GM18909 (cell line): ENCODE results near the gene TSFM.

ENCODE experiments used
- ATAC-seq: cut with Tn5 transposase; IDR thresholded peaks from one replicate; pipeline ENCODE4 v1.9.1; 2021; ENCODE audit warnings: mild to moderate bottlenecking; ENCODE audit not compliant: unreplicated experiment, poor library complexity

TSFM gene

DNA sequence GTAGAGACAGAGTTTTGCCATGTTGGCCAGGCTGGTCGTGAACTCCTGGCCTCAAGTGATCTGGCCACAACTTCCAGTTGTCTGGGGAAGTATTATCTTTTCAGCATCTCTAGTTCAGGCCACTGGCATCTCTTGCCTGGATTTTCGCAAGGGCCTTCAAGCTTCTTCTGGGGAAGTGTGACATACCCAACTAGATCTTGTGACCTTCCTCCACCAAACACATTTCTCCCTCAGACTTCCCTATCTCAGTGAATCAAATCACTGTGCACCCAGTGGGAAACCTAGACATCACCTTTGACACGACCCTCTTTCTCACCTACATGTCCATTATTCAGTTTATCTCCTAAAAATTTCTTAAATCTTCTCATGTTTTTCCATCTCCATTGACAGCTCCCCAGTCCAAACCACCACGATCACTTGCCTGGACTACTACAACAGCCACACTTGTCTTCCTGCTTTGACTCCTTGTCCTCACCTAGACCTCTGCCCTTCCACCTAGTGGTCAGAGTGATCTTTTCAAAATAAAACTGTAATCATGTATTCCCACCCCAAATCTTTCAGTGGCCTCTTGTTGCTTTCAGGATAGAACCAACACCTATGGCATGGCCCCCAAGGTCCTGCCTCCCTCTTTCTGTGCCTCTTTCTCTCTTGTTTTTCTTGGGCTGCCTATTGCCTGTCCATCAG, 6.9 kb upstream of the TSFM start:
- ATAC-seq: no peak

DNA sequence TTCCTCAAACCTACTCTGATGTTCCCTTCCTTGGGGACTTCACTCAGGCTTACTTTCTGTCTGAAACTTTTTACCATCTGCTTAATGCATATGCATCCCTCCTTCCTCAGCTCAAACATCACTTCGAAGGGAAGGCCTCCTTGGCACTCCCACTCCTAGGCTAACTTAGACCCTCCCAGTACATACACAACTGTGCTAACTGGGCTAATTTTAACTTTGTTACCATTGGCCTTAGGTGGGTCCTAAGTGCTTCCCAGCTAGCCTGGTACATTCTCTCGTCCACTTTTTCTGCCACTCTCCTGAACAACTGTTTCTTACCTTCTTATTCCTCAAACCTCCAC, 6.4 kb upstream of the TSFM start:
- ATAC-seq: no peak

DNA sequence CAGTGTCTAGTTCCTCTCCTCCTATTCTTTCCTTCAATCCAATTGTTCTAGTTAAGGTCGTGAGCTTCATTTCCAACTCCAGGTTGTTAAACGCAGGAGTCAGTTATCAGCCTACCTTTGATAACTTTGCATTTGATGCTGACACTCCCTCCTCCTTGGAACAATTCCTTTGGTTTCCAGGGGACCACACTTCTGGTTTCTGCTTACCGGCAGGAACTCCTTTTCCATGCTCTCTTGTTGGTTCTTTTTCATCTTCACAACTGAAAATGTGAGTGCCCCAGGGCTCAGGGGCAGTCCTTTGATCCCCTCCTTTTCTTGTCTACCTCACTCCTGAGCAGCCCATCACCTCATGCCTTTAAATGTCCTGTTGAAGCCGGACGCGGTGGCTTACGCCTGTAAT, 5.2 kb upstream of the TSFM start:
- no peak for ATAC-seq

DNA sequence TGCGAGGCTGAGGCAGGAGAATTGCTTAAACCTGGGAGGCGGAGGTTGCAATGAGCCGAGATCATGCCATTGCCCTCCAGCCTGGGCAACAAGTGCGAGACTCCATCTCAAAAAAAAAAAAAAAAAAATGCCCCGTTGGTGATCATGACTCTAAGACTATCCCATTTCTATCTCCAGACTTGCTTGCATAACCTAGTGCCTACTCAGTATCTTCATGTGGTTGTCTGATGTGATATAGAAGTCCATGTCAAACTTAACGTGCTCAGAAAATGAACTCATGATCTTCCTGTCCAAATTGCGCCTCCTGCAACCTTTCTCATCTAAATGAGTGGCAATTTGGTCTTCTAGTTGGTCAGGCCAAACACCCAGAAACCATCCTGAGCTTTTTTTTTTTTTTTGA, 4.7 kb upstream of the TSFM start:
- ATAC-seq: no peak

DNA sequence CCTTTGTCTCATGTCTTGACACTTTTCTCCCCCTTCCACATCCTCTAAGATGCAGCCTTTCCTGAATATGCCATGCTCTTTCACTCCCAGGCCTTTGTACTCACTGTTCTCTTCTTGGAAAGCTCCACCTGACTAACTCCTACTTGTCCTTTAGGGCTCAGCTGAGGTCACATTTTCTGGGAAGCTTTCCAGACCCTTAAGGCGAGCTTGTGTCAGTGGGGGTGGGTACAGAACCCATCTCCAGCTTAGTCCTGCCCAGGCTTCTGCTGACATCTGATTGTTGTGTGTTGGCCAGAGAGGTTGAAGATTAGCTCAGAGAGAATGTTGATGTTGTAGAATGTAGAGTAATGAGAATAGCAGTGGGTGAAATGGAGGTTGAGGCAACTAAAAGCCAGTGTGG, 2.9 kb upstream of the TSFM start:
- no peak for ATAC-seq

DNA sequence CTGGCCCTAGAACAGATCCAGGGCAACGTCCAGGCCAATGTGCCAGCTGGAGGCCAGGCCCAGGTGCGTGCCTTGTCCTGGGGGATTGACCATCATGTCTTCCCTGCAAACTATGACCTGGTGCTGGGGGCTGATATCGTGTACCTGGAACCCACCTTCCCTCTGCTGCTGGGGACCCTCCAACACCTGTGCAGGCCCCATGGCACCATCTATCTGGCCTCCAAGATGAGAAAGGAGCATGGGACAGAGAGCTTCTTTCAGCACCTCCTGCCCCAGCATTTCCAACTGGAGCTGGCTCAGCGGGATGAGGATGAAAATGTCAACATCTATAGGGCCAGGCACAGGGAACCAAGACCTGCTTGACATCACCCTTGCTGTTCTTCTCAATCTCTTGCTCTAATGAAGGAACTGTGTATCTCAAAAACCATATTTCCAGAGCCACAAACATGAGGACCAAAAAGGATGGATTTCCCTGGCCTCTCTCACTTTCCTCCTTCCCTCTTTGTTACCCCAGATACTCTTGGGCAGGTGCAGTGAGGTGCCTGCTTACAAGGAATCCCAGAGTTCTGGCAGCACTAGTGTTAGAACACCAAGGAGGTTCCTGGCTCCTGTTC, 2.2 kb upstream of the TSFM start:
- no peak for ATAC-seq

DNA sequence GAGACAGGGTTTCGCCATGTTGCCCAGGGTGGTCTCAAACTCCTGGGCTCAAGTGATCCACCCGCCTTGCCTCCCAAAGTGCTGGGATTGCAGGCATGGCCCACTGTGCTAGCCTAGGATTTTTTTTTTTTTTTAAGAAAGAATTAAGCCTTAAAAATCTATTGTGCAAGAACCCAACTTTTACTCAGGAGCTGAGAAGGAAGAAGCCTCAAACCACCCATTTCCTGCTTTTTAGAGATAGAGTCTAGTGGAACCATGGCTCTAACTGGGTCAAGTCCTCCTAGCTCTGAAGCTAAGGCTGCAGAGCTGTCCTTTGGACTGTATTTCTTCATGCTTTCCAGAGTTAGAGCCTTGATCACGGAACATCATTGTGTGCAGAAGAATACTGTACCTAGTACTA, 1.3 kb upstream of the TSFM start:
- no peak for ATAC-seq

DNA sequence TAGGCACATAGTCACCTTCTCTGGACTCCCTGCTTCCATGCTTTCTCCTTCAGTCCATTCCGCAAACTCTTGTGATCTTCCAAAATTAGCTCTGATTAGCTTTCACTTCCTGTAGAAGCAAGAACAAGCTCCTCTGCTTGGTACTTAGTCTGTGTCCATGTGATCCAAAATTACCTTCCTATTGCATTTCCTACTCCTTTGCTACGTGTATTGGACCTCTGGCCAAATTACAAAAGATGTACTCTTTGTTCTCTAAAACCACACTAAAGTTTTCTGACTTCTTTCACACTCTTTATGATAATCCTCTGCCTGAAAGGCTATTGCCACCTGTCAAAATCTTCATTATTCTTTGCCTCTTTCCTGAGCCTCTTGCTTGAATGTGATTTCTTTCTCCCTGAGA, 786 bp upstream of the TSFM start:
- ATAC-seq: no peak

DNA sequence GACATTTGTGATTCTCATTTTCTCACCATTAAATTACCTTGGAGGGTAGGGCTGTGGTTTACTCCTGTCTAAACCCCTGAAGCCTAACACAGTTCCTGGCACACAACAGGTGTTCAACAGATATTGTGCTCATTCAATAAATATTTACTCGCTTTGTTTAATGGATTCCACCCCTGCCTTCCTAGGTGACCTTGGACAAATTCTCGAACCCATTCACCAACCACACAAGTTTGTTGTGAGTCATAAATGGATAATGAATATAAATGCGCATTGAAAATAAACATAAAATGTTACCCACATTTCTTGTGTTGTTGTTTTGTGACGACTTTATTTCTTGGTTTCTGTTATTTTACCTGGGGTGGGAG, 362 bp upstream of the TSFM start:
- ATAC-seq: no peak

DNA sequence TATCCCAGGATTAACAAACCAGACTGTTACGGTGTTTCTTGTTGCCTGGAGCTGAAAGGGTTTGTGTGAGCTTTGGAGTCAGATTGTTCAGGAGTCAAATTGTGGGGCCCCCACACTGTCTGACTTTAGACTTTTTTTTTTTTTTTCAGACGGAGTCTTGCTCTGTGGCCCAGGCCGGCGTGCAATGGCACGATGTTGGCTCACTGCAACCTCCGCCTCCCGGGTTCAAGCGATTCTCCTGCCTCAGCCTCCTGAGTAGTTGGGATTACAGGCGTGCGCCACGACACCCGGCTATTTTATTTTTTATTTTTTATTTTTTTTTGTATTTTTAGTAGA, 847 bp downstream of the TSFM start:
- ATAC-seq: no peak

DNA sequence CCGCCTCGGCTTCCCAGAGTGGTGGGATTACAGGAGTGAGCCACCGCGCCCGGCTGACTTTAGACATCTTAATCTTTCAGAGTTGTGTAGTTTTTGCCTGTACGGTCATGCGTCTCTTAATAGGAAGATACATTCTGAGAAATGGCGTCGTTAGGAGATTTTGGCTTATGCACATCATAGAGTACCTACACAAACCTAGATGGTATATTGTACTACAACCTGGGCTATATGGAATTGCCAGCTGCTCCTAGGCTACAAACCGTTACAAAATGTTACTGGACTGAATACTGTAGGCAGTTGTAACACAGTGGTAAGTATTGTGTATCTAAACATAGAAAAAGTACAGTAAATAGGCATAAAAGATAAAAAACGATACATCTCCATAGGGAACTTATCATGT, 1.3 kb downstream of the TSFM start:
- ATAC-seq: no peak

DNA sequence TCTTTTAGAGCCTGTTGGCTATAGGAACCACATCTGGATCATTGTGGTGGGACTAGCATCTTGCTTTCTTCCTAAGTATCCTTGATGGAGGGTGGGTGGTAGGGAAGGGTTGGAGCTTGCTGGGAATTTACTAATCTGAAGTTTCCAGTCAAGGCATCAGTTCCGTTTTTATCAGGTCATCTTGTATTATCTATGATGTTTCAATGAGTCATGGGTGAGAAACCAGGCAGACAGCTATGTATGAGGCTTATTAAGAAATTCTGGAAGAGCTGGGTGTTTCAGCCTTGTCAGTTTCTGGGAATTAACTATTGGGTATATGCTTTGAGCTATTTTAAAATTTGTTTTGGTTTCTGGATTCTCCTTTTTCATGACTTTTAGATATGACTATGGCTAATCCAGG, 11.3 kb downstream of the TSFM start:
- no peak for ATAC-seq

DNA sequence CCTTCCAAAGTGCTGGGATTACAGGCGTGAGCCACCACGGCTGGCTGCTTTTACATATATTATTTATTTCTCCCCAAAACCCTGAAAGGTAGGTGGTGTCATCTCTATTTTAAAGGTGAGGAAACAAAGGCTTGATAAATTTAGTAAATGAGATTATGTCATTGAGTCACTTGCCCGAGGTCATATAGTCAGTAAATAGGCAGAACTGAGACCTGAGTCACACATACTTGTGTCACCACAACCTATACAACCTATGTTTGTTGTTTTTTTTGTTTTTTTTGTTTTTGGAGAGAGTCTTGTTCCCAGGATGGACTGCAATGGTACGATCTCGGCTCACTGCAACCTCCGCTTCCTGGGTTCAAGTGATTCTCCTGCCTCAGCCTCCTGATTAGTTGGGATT, 12.8 kb downstream of the TSFM start:
- no peak for ATAC-seq

DNA sequence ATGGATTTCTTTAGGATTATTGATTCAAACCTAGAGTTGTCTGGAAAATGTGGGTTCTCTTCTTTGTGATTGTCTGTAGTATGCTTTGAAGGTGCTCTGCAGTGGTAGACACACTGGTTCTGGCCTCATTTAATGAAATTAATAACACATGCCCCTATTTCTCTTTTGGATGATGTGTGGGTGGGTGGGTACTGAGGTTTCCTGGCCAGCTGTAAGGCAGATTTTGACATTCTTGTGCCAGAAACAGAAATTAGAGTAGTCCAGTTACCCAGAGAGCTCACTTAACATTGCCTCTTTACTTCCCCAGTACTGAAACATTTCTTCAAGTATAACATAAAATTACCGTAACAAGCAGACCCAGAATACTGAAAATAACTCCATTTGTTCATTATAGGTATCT, 14.4 kb downstream of the TSFM start:
- ATAC-seq: no peak

DNA sequence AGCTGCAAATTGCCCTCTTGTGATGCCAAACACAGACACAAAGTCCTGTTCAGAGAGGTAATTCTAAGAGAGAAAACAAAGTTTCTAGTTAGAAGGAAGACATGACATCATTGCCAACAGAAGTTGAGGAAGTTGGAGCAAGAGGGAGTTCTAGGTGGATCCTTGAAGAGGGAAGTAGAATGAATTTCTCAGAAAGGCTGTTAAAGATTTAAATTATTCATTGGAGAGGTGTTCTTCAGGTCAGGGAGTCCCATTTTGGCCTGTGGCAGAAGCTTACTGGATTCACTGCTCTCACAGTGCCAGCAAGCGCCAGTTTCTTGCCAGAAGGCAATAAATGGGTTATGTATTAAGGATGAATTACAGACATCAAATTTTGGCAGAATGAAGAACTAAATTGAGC, 15.3 kb downstream of the TSFM start:
- no peak for ATAC-seq

DNA sequence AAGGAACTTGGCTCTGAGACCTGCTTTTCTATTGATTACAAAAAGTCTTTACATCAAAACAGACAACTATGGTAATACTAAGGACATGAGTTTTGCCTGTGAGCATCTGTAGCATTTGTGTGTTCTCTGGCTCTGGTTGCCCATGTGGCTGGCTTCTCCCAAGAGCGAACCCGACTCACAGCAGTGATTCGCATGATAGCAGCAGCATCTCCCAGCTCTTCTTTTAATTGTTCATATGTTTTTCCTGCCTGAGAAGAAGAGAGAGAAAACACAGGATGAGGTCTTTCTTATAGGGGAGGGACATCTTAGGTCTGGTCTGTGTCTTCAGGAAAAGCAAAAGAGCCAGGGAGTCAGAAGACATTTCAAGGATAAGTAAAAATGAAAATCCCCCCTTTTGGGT, 18.4 kb downstream of the TSFM start:
- no peak for ATAC-seq

DNA sequence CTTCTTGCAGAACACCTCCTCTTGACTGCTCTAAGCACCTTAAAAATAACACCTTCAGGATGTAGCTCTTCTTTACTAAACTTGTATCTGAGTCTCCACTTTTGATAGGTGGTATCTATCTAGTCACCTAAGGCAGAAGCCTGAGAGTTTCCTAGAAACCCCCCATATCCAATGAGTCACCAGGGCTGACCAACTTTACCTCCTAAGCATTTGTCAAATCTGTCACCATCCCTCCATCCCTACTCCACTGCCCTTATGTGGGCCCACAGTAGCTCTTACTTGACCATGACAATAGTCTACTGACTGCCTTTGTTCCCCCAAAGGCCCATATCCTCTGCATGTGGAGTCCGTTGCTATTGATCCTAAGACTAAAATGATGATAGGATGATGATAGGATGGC, 20.0 kb downstream of the TSFM start:
- no peak for ATAC-seq

DNA sequence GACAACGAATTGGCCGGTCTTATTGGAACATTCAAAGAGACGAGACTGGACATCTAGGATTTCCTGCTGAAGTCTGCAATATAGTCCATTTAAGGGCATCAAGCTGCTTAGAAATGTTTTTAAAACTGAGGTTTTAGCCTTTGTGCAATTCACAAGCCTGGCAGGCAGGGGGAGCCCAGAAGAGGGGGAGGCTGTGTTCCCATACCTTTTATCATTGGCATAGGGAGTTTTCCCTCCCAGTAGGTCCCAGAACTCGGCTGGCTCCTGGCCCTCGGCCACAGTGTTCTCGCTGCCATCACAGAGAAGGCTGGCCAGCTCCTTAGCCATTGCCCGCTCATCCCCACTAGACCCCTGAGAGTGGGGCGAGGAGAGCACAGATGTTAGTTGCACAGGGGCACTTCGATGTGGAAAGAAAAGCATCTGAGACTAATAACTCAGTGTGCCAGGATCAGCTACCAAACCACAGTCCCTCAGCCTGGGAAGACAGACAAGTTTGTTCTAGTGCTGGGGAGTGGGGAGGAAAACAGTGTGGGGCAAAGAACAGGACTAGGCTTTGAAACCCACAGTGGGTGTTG, 20.8 kb downstream of the TSFM start:
- ATAC-seq: no peak

DNA sequence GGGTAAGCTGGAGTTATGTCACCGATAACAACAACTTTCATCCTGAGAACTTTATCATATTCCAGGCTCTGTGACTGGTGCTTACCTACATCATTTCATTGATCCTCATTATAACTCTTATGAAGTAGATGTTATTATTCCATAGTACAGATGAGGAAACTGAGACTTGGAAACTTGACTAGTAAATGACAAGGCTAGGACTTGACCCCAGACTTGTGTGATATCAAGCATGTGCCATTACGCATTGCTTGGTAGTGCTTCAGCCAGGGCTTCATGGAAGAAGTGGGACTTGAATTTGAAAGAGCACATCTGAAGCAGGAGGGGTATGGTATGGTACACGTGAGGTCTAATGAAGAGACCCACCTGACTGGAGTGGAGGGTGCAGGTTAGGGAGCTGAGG, 24.1 kb downstream of the TSFM start:
- no peak for ATAC-seq

DNA sequence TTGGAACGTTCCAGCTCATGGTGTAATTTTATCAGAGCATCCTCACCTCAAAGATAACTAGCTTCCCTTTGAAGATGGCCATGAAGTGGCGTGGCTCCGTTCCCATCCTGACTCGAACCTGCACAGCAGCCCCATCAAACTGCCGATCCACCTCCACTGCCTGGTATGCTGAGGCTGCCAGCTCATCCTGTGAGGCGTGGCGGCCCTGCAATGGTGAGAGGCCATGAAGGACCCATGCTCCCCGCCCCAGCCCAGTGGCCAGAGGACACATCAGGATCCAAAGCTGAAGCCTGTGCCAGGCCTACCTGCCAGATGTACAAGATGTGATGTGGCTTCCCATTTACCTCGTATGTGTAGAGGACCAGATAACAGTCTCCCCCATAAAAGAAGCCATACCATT, 24.7 kb downstream of the TSFM start:
- no peak for ATAC-seq

DNA sequence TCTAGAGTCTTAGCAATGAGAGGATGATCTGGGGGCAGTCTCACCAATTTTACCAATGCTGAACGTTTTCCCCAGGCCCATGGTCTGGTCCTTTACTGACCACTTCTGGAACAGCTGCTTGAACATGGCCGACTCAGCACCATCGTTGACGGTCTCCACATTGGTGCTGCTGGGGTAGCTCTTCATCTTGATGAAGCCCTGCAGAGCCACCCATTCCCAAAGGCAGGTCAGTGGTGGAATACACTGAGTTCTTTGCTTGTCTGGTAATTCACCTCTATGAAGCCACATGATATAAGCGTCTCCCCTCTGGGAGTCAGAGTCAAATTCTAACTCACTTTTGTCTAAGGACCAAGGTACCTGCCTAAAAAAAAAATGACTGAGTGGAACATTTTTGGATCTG, 25.8 kb downstream of the TSFM start:
- no peak for ATAC-seq

DNA sequence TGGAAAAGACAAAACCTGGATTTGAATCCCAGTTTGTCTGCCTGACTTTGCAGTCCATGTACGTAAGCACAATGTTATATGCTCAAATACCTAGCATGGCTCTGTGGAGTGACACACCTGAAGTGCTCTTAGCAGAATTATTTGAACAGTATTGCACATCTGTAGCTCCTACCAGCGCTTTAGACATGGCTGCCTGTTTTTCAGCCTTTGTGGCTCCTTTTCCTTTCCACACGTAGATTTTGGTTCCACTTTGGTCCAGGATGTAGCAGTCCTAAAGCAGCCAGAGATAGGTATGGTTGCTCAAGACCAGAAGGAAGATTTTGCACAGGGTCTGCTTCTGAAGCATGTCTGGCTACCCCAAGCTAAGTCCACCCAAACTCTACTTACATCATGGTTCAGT, 26.8 kb downstream of the TSFM start:
- no peak for ATAC-seq

DNA sequence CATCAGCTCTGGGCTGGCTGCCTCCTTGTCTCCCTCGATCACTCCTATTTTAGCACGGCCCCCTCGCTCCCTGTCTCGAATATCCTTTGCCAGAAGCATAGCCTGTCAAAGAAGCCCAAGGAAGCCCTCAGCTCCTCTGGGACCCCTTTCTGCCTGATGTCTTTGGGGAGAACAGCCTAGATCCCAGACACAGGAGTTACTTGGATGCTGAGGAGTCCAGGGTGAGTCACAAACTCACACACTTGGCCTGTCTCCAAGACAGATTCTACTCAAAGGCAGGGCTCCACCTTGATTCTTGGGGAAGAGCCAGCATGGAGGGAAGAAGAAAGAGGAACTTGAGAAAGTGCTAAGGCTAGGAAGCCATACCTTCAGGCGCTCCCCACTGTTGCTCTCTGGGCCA, 27.9 kb downstream of the TSFM start:
- no peak for ATAC-seq
